ENCODE measurements around the gene FOXO1. TPM values are rescaled to one million over a fixed set of nuclear protein-coding genes. Genes with fewer than 3 reads are reported as not detected.

FOXO1 gene
- total RNA-seq, 1 experiment from 2014 or later: 12.2 TPM

GRCh38 chr13:40520916-40521315, 145.5 kb downstream of the FOXO1 start (continued):
- TF ChIP-seq RAD21 (IDR thresholded peaks at IDR 0.05; ENCODE audit: low read depth) (no peak), ATF3 (IDR thresholded peaks at IDR 0.05) (no peak), JUND (IDR thresholded peaks at IDR 0.05) (no peak), EZH2 (IDR thresholded peaks at IDR 0.05) (no peak), SRF (IDR thresholded peaks at IDR 0.05; ENCODE audit: low read depth) (no peak), YY1 (IDR thresholded peaks at IDR 0.05; ENCODE audit: extremely low read depth, insufficient replicate concordance, low read depth, low read length) (no peak)

DNA sequence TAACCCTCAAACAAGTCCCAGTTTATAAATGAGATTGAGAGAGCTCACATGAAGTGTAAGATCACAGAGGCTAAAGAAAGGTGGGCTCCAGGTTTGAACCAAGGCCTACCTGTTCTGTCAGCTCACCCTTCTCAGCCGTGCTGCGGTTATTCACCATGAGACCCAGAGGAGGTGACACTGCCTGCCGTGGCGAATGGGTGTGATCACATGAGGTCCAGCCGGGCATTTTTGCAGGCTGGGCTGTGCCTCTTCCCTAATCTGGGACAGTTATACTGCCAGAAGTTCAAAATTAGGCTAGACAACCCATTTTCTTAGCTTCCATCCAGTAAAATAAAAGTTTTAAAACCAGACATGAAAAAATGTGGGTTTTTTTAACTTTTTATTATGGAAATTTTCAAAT, 146.8 kb downstream of the FOXO1 start:
- no peaks in the 10 kb centered on the region for H4K20me1 ChIP-seq (ENCODE audit: insufficient read depth)
- RAD21 ChIA-PET (ENCODE audit: low non-redundant PET in 1 of 2, low total read pairs in 2 of 2, uncharacterized antibody in 2 of 2, unreplicated experiment in 2 of 2): no interaction called here
- POLR2A ChIA-PET: no interaction called here
- no peak overlapping the region for H3K27ac ChIP-seq (ENCODE audit: low read depth, low read length)
- TF ChIP-seq SRF (IDR thresholded peaks at IDR 0.05; ENCODE audit: low read depth) (no peak), POLR2A (IDR thresholded peaks at IDR 0.05; ENCODE audit: borderline replicate concordance, extremely low read depth, insufficient read depth, insufficient read length) (no peak), ATF3 (IDR thresholded peaks at IDR 0.05) (no peak)
- CTCF ChIA-PET: no interaction called here
- ATAC-seq (no peak), DNase-seq (ENCODE audit: low read depth, low spot score) (no peak)
- no peak overlapping the region for H2AFZ ChIP-seq (ENCODE audit: low read depth, low read length, poor library complexity, severe bottlenecking)
- no peaks in the 10 kb centered on the region for H3K9me3 ChIP-seq (ENCODE audit: control insufficient read depth in 1 of 2, insufficient read depth in 1 of 2, low read depth in 1 of 2, low read length in 2 of 2)
- H3K36me3 ChIP-seq (ENCODE audit: control insufficient read depth in 1 of 2, insufficient read depth in 2 of 2, low read length in 2 of 2): no peaks in the 10 kb centered on the region
- intact Hi-C loops (cut with micrococcal nuclease): no loop called here
- H3K4me3 ChIP-seq (replicated peaks in 1 of 2; ENCODE audit: low read depth in 1 of 2, low read length in 2 of 2): no peak overlapping the region
- H3K27me3 ChIP-seq (ENCODE audit: insufficient read depth, low read length): no peaks in the 10 kb centered on the region
- no peak overlapping the region for H3K9ac ChIP-seq (ENCODE audit: low read length)
- peaks cover 0 to 6% of the 10 kb centered on the region in 2 experiments; a peak in 1 of 4 replicates for H3K4me1 ChIP-seq (ENCODE audit: control insufficient read depth in 1 of 2, insufficient read depth in 2 of 2, low read length in 2 of 2)
- H3K4me2 ChIP-seq (ENCODE audit: low read length): no peak overlapping the region
- H3K79me2 ChIP-seq (ENCODE audit: insufficient read depth, low read length): no peaks in the 10 kb centered on the region
- no peaks in the 10 kb centered on the region for H3K9me2 ChIP-seq (ENCODE audit: insufficient read depth)
- no TSS peak for BruUV-seq (replicated peaks)

DNA sequence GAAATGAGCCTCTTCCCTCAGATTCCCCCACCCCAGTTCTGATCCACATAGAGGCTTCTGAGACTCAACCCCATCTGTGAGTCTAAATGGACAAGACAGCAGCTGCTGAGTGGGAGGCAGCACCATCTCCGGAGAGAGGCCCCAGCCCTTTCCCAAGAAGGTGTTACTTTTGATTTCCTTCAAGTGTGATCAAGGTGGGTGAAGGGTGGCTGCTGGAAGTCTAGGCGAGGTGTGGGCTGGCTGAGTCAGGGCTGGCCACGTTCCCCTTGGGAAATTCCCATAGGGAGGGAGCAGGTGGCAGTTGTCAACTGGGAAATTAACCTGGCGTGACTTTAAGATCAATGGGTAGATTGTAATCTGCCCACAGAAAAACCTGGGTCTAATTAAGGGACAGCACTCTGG, 148.0 kb downstream of the FOXO1 start:
- intact Hi-C loops (cut with micrococcal nuclease): no loop called here
- no peak for ATAC-seq
- Histone ChIP-seq H3K9me3 (ENCODE audit: control insufficient read depth in 1 of 2, insufficient read depth in 1 of 2, low read depth in 1 of 2, low read length in 2 of 2) (no peaks in the 10 kb centered on the region), H4K20me1 (ENCODE audit: insufficient read depth) (no peaks in the 10 kb centered on the region), H3K79me2 (ENCODE audit: insufficient read depth, low read length) (no peaks in the 10 kb centered on the region), H2AFZ (ENCODE audit: low read depth, low read length, poor library complexity, severe bottlenecking) (no peak overlapping the region), H3K4me3 (replicated peaks in 1 of 2; ENCODE audit: low read depth in 1 of 2, low read length in 2 of 2) (no peak overlapping the region), H3K27ac (ENCODE audit: low read depth, low read length) (no peak overlapping the region), H3K36me3 (ENCODE audit: control insufficient read depth in 1 of 2, insufficient read depth in 2 of 2, low read length in 2 of 2) (no peaks in the 10 kb centered on the region), H3K9me2 (ENCODE audit: insufficient read depth) (no peaks in the 10 kb centered on the region), H3K4me1 (ENCODE audit: control insufficient read depth in 1 of 2, insufficient read depth in 2 of 2, low read length in 2 of 2) (peaks cover 0 to 6% of the 10 kb centered on the region in 2 experiments; a peak in 1 of 4 replicates), H3K9ac (ENCODE audit: low read length) (no peak overlapping the region), H3K27me3 (ENCODE audit: insufficient read depth, low read length) (no peaks in the 10 kb centered on the region), H3K4me2 (ENCODE audit: low read length) (no peak overlapping the region)
- TF ChIP-seq ZBTB33 (IDR thresholded peaks at IDR 0.05; ENCODE audit: extremely low read depth, insufficient replicate concordance, low read length) (no peak), SIN3A (IDR thresholded peaks at IDR 0.05; ENCODE audit: low read depth) (no peak), ZNF274 (IDR thresholded peaks at IDR 0.05; ENCODE audit: low read depth, low read length) (no peak), SRF (IDR thresholded peaks at IDR 0.05; ENCODE audit: low read depth) (no peak), CTCF (IDR thresholded peaks at IDR 0.05 in 2 of 3, conservative IDR thresholded peaks at IDR 0.05 in 1 of 3; ENCODE audit: borderline replicate concordance in 1 of 3, insufficient read depth in 1 of 3, low read depth in 2 of 3, low read length in 2 of 3) (no peak), EGR1 (IDR thresholded peaks at IDR 0.05; ENCODE audit: low read depth) (no peak), ZFX (IDR thresholded peaks at IDR 0.05) (no peak), EZH2 (IDR thresholded peaks at IDR 0.05) (no peak), ATF3 (IDR thresholded peaks at IDR 0.05) (no peak)
- ChIA-PET POLR2A (no interaction called here), RAD21 (ENCODE audit: low non-redundant PET in 1 of 2, low total read pairs in 2 of 2, uncharacterized antibody in 2 of 2, unreplicated experiment in 2 of 2) (no interaction called here), CTCF (no interaction called here)
- no peak for DNase-seq (ENCODE audit: low read depth, low spot score)
- BruUV-seq (replicated peaks): no TSS peak

Data from HCT116 (cell line).